ENCODE results near the gene ACTL7A.
"Not testable (repeated sequence)": the region's sequence is repeated elsewhere in the genome, so short reads cannot be mapped to it uniquely, and the experiment has no call there.

Gene ACTL7A

GRCh38 chr9:108882052-108882888, 20.2 kb downstream of the ACTL7A start:
- no peak for DNase-seq

GRCh38 chr9:108883085-108883484, 21.0 kb downstream of the ACTL7A start:
- DNase-seq = no peak

GRCh38 chr9:108884701-108885100, 22.6 kb downstream of the ACTL7A start:
- DNase-seq = no peak

GRCh38 chr9:108885643-108886348, 23.7 kb downstream of the ACTL7A start:
- DNase-seq = no peak

GRCh38 chr9:108886594-108887271, 24.7 kb downstream of the ACTL7A start:
- not testable (repeated sequence) for DNase-seq

GRCh38 chr9:108889649-108890067, 27.6 kb downstream of the ACTL7A start:
- no peak for DNase-seq

- no peak for DNase-seq
These were observed 32.3 kb downstream of the ACTL7A start for GRCh38 chr9:108894225-108894997.

GRCh38 chr9:108897324-108898096, 35.4 kb downstream of the ACTL7A start:
- no peak for DNase-seq

GRCh38 chr9:108899023-108899695, 37.1 kb downstream of the ACTL7A start:
- not testable (repeated sequence) for DNase-seq

GRCh38 chr9:108900176-108900575, 38.1 kb downstream of the ACTL7A start:
- no peak for DNase-seq

GRCh38 chr9:108903420-108904103, 41.5 kb downstream of the ACTL7A start:
- no peak for DNase-seq

- no peak for DNase-seq
These were observed 42.1 kb downstream of the ACTL7A start for GRCh38 chr9:108904161-108904560.

GRCh38 chr9:108905494-108905893, 43.4 kb downstream of the ACTL7A start:
- no peak for DNase-seq

GRCh38 chr9:108910402-108910801, 48.3 kb downstream of the ACTL7A start:
- DNase-seq = no peak

- DNase-seq = no peak
These were observed 48.8 kb downstream of the ACTL7A start for GRCh38 chr9:108910914-108911313.

- DNase-seq = no peak
These were observed 49.8 kb downstream of the ACTL7A start for GRCh38 chr9:108911820-108912219.

Data from right forelimb (tissue), 1 donor.